Neural progenitor cell (in vitro differentiated cells): Measurements from ENCODE around the gene RPL37. TPM values are rescaled to one million over a fixed set of nuclear protein-coding genes. Genes with fewer than 3 reads are reported as not detected.
A peak's percentile ranks its signal among the peaks of the same experiment; 100 is the strongest.

ENCODE experiments used
- DNase-seq: peaks from one replicate; pipeline ENCODE4 v3.0.0-alpha.2; 2016; ENCODE audit warnings: low spot score
- H2AFZ ChIP-seq: fragments of 200-600 bp; sonication (generic); replicated peaks from 2 replicates; pipeline ENCODE4 v1.6.1; 2016; ENCODE audit warnings: antibody characterized with exemption
- H3F3A ChIP-seq: fragments of 200-600 bp; sonication (generic); 2 replicates; pipeline ENCODE4 v1.6.1; 2016; ENCODE audit warnings: antibody characterized with exemption, low read depth
- H3K27ac ChIP-seq: fragments of 200-600 bp; sonication (generic); 2 replicates; pipeline ENCODE4 v1.5.1; 2016; ENCODE audit warnings: mild to moderate bottlenecking
- H3K27me3 ChIP-seq: fragments of 200-600 bp; sonication (generic); 2 replicates; pipeline ENCODE4 v1.6.1; 2016; ENCODE audit warnings: mild to moderate bottlenecking, moderate library complexity
- H3K36me3 ChIP-seq: fragments of 200-600 bp; sonication (generic); 2 replicates; pipeline ENCODE4 v1.5.1; 2016
- H3K4me1 ChIP-seq: fragments of 200-600 bp; sonication (generic); 2 replicates; pipeline ENCODE4 v1.6.1; 2016; ENCODE audit warnings: mixed run types
- H3K4me2 ChIP-seq: fragments of 200-600 bp; sonication (generic); 2 replicates; pipeline ENCODE4 v1.6.1; 2016
- H3K4me3 ChIP-seq: fragments of 200-600 bp; sonication (generic); 2 replicates; pipeline ENCODE4 v1.5.1; 2016
- H3K79me2 ChIP-seq: fragments of 200-600 bp; sonication (generic); 2 replicates; pipeline ENCODE4 v1.6.1; 2016; ENCODE audit warnings: low read depth
- H3K9ac ChIP-seq: fragments of 200-600 bp; sonication (generic); 2 replicates; pipeline ENCODE4 v1.6.1; 2016
- H3K9me3 ChIP-seq: fragments of 200-600 bp; sonication (generic); 2 replicates; pipeline ENCODE4 v1.5.1; 2016; ENCODE audit warnings: low read depth
- H4K20me1 ChIP-seq: fragments of 200-600 bp; sonication (generic); 2 replicates; pipeline ENCODE4 v1.6.1; 2016; ENCODE audit warnings: low read depth
- H3K27ac Mint-ChIP-seq: 3 replicates; pipeline ENCODE4 v1.8.0; 2021; ENCODE audit warnings: mixed read lengths
- H3K27me3 Mint-ChIP-seq: 2 replicates; pipeline ENCODE4 v1.8.0; 2022; ENCODE audit warnings: low read depth, mild to moderate bottlenecking, inconsistent platforms, moderate library complexity, mixed read lengths; ENCODE audit not compliant: insufficient read depth
- H3K36me3 Mint-ChIP-seq: 3 replicates; pipeline ENCODE4 v1.8.0; 2021; ENCODE audit warnings: mixed read lengths
- H3K4me1 Mint-ChIP-seq: 3 replicates; pipeline ENCODE4 v1.8.0; 2021; ENCODE audit warnings: mixed read lengths
- H3K4me3 Mint-ChIP-seq: 3 replicates; pipeline ENCODE4 v1.8.0; 2021; ENCODE audit warnings: mild to moderate bottlenecking, moderate library complexity, mixed read lengths
- H3K9me3 Mint-ChIP-seq: 3 replicates; pipeline ENCODE4 v1.8.0; 2020; ENCODE audit warnings: mixed read lengths
- EZH2 ChIP-seq: fragments of 200-600 bp; sonication (generic); IDR thresholded peaks from 2 replicates; pipeline ENCODE4 v1.6.1; 2017; ENCODE audit warnings: antibody characterized with exemption, mild to moderate bottlenecking, moderate library complexity
- EZH2phosphoT487 ChIP-seq: fragments of 200-600 bp; sonication (generic); IDR thresholded peaks from 2 replicates; pipeline ENCODE4 v1.6.1; 2017; ENCODE audit warnings: antibody characterized with exemption
- small RNA-seq: library from RNA; depleted of rRNA; stranded (forward); fragments of <200 nt; gene quantifications from one replicate; pipeline ENCODE3, GENCODE V24; 2015
- total RNA-seq: library from RNA; depleted of rRNA; stranded (reverse); fragments of >200 nt; gene quantifications from 2 replicates; pipeline ENCODE4 v1.2.3, GENCODE V29; 2015; ENCODE audit warnings: low replicate concordance
- TF ChIP-seq, protein P1 (sequence below): fragments of 200-600 bp; sonication (generic); IDR thresholded peaks from 2 replicates; pipeline ENCODE4 v1.5.1; 2017; ENCODE audit warnings: antibody characterized with exemption, mild to moderate bottlenecking

The RPL37 gene
- total RNA-seq, 1 donor from 2014 or later: 235 TPM

DNA sequence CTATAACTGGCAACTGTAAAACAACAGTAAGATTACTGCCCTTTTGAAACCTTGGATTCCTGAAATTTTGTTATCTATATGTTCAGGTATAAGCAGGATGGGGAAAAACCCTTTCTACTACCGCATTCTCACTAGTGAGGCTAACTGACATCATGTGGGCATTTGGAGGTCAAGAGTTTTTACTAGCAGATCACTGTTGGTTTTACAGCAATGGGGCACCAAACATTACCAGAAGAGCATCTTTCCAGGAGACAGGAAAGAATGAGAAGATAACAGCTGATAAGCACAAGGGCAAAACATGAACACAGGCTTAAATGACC lies 58.4 kb downstream of the RPL37 start:
- no peaks in the 10 kb centered on the region for H3K9me3 Mint-ChIP-seq
- no peaks in the 10 kb centered on the region for H3K4me1 Mint-ChIP-seq
- no peak overlapping the region for H3K27ac ChIP-seq
- H3K36me3 ChIP-seq: peaks cover 6% of the 10 kb centered on the region
- H3K4me3 Mint-ChIP-seq: no peak overlapping the region
- no peak for DNase-seq
- H4K20me1 ChIP-seq: peaks cover 4% of the 10 kb centered on the region
- no peak overlapping the region for H3K9ac ChIP-seq
- H3K4me3 ChIP-seq: no peak overlapping the region
- no peaks in the 10 kb centered on the region for H3F3A ChIP-seq
- H3K4me1 ChIP-seq: no peaks in the 10 kb centered on the region
- no peaks in the 10 kb centered on the region for H3K27me3 Mint-ChIP-seq
- TF ChIP-seq EZH2 (no peak), EZH2phosphoT487 (no peak)
- TF ChIP-seq, protein P1, sequence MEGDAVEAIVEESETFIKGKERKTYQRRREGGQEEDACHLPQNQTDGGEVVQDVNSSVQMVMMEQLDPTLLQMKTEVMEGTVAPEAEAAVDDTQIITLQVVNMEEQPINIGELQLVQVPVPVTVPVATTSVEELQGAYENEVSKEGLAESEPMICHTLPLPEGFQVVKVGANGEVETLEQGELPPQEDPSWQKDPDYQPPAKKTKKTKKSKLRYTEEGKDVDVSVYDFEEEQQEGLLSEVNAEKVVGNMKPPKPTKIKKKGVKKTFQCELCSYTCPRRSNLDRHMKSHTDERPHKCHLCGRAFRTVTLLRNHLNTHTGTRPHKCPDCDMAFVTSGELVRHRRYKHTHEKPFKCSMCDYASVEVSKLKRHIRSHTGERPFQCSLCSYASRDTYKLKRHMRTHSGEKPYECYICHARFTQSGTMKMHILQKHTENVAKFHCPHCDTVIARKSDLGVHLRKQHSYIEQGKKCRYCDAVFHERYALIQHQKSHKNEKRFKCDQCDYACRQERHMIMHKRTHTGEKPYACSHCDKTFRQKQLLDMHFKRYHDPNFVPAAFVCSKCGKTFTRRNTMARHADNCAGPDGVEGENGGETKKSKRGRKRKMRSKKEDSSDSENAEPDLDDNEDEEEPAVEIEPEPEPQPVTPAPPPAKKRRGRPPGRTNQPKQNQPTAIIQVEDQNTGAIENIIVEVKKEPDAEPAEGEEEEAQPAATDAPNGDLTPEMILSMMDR: no peak
- H3K36me3 Mint-ChIP-seq: peaks cover 13% of the 10 kb centered on the region
- H3K9me3 ChIP-seq: no peaks in the 10 kb centered on the region
- no peaks in the 10 kb centered on the region for H3K27me3 ChIP-seq
- peaks cover 37% of the 10 kb centered on the region for H3K79me2 ChIP-seq
- no peak overlapping the region for H2AFZ ChIP-seq
- H3K4me2 ChIP-seq: no peak overlapping the region
- no peak overlapping the region for H3K27ac Mint-ChIP-seq

DNA sequence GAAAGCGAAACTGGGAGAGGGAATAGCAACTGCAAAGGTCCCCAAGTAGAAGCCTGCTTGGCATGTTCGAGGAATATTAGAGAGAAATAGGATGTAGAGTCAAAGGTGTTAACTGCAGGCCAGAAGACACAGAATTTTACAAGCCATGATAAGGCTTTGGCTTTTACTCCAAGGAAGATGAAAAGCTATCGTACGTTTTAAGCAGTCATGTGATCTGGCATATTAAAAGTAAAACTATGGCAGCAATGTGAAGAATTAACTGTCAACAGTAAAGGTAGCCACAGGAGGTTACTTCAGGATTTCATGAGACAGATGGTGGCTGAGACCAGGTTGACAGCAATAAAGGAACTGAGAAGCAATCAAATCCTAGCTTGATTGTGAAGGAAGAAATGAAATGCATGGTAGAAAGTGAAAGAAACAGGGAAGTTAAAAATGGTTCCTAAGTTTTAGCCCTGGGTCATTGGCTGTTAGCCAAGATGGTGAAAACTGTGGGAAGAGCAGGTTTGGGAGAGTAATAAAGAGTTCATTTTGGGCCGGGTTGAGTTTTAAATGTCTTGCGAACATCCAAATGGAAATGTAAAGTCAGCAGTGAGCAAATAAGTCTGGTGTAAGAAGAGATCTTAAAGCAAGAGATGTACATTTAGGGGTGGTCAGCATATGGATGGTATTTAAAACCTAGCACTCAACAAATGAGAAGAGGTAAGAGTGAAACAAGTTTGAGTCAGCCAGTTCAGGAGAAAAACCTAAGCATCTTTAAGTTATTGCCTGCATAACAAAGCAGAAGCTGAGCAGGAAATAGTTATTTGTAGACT lies 59.0 kb downstream of the RPL37 start:
- H3K27ac Mint-ChIP-seq: no peak overlapping the region
- DNase-seq: no peak
- no peak overlapping the region for H3K27ac ChIP-seq
- H3K36me3 ChIP-seq: peaks cover 6% of the 10 kb centered on the region
- no peak overlapping the region for H2AFZ ChIP-seq
- TF ChIP-seq EZH2 (no peak), EZH2phosphoT487 (no peak)
- TF ChIP-seq, protein P1: no peak
- H3K4me3 Mint-ChIP-seq: no peak overlapping the region
- H3K79me2 ChIP-seq: peaks cover 32% of the 10 kb centered on the region
- no peaks in the 10 kb centered on the region for H4K20me1 ChIP-seq
- H3K36me3 Mint-ChIP-seq: peaks cover 13% of the 10 kb centered on the region
- no peaks in the 10 kb centered on the region for H3K4me1 Mint-ChIP-seq
- no peak overlapping the region for H3K4me2 ChIP-seq
- H3K9ac ChIP-seq: peak overlapping the region; percentile 1
- no peaks in the 10 kb centered on the region for H3K27me3 Mint-ChIP-seq
- no peaks in the 10 kb centered on the region for H3K9me3 ChIP-seq
- H3K4me1 ChIP-seq: no peaks in the 10 kb centered on the region
- no peaks in the 10 kb centered on the region for H3F3A ChIP-seq
- no peaks in the 10 kb centered on the region for H3K9me3 Mint-ChIP-seq
- no peak overlapping the region for H3K4me3 ChIP-seq
- H3K27me3 ChIP-seq: no peaks in the 10 kb centered on the region

Small RNAs within 50 kb of the gene (small RNA-seq; reads per million reads assigned to genes)
- gene RF00191 (not detected), gene SNORD72 (51.8 reads per million, percentile 98 among the genes with 10 or more reads in this experiment)

Other genes with a start within 250 kb of the RPL37 start
- 0.65 TPM in 1 of 2 replicates, not detected in the other for gene PTGER4, start 155.3 kb downstream of the RPL37 start, total RNA-seq
- gene TTC33, start 79.3 kb downstream of the RPL37 start, total RNA-seq: 30.9 and 52.5 TPM in 2 replicates
- gene PRKAA1, start 36.8 kb downstream of the RPL37 start, total RNA-seq: 35.5 and 58.5 TPM in 2 replicates
- 0.09 TPM in 1 of 2 replicates, not detected in the other for gene CARD6, start 6.1 kb upstream of the RPL37 start, total RNA-seq
- not detected in 2 replicates for gene C7, start 74.3 kb upstream of the RPL37 start, total RNA-seq
- gene MROH2B, start 236.1 kb upstream of the RPL37 start, total RNA-seq: not detected in 2 replicates